GM18511 (cell line): ENCODE results near the gene CCDC61.

Source experiments
- ATAC-seq: cut with Tn5 transposase; IDR thresholded peaks from one replicate; pipeline ENCODE4 v1.9.1; 2021; ENCODE audit warnings: mild to moderate bottlenecking, moderate library complexity; ENCODE audit not compliant: unreplicated experiment

CCDC61 gene

DNA sequence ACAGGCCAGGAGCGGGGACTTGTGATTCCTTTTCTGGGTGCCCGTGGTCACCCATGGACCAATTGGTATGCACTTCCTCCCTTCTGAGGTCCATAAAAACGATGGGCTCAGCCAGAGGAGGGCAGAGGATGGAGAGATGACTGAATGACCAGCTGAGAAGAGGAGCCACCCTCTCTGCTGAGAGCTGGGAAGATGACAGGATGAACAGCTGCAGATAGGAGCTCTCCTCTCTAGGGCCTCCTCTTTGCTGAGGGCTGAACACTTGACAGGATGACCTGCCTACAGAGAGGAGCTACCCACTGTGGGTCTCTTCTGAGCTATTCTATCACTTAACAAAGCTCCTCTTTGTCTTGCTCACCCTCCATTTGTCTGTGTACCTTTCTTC, 41.5 kb downstream of the CCDC61 start:
- ATAC-seq = no peak

DNA sequence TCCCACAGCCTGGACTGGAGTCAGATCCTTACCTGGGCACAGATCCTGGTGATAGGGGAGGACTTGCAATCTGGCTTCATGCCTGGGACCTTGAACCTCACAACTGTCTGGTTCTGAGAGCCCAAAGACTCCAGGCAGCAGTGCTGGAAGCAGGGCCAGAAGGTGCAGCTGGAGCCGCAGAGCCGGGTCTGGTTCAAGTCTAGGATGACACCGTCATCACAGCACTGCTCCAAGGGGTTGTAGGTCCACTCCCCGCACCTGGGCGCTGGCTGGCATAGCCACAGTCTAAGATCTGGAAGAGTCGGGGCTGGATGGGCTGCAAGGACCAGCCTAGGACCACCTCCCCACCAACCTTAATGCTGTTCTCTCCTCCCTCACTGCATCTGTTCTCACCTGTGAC, 44.9 kb downstream of the CCDC61 start:
- no peak for ATAC-seq

DNA sequence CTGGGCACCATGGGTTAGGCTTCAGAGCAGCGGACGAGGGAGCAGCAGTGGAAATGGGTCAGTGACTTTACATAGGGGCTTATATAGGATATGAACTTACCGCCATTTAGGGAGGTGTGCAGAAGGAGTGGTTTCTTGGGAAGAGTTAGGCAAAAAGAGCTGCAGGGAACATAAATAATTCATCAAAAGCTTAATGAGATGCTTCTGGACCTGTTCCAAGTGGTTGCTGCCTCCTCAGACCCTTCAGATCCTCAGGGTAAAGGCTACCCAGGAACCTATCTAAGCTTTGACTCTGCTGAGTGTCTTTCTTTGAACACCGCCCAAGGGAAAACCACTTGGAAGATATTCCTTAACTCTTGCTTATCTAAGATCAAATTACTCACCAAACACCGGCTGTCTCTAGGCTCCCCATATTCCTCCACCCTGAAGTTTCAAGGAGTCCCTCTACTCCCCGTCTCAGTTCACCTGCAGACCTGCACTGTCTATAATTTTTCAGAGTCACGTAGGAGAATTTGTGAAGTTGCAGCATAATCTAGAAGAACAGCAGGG, 45.8 kb downstream of the CCDC61 start, which contains the start of gene IGFL4:
TSS of gene IGFL4 (minus strand) at position 51 of the 549 bp plus-strand sequence. CDS start at position 11, 40 bp downstream.
- no peak for ATAC-seq

DNA sequence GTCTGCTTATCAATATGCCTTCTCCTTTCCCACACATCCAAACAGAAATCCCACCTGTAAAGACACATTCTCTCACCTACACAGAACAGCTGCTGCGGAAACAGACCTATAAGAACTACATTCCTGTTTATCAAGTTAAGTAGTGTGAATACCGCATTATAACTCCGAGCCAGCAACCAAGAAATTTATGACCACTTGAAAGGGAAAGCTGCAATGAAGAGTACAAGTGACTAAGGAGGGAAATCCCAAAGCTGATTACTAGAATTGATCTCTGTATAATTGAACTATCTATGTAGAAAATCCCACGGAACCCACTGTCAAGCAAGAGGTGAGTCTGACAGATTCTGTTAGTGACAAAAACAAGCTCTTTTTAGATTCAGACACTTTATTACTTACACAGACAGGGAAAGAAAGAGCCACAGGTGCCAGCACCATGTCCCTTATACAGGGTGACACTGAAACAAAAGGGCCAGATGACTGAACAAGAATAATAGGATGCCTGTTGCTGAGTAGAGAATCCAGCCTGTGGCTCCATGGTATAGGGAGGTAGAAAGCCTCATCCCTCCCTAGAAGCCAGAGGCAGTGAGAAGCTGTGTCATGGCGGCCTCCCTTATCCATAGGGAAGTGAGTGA, 47.1 kb downstream of the CCDC61 start:
- no peak for ATAC-seq

DNA sequence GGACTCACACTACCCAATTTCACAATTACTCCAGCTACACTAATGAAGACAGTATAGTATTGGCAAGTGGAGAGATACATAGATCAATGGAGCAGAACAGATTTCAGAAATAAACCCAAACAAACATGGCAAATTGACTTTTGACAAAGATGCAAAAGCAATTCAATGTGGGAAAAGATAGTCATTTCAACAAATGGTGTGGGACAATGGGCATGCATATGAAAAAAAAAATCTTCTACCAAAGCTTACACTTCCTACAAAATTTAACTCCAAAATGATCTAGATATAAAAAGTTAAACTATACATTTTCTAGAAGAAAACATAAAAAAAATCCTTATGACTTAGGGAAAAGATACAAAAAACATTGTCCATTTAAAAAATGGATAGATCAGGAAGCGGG, 48.3 kb downstream of the CCDC61 start:
- ATAC-seq = no peak

DNA sequence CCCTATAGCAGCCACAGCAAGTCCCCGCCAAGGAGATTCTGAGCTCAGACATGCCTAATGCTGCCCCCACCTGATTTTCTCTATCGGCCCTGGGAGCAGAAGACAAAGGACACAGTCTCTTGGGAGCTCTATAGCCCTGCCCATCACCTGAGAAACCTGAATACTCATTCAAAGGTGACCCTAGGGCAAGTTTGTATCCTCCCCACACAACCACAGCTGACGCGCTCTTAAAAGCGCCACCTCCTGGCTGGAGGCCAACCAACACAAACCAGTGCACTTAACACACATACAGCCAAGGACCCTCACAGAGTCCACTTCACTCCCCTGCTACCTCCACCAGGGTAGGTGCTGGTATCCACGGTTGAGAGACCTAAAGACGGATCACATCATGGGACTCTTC, 54.3 kb downstream of the CCDC61 start:
- no peak for ATAC-seq

DNA sequence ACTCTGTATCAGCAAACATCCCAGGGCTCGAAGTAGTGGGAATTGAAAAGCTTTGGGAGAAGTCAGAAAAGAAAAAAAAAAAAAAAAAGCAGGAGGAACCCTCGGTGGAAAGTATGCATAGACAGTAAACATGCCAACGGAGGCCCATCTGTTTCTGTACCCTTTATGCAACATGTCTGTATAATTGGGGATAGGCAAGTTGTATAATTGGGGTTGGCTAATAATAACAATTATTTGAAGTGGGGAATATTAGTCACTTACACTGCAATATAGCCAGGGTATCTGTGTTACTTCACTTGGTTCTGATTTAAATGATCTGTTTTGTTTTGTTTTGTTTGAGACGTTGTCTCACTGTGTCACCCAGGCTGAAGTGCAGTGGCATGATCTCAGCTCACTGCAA, 57.6 kb downstream of the CCDC61 start:
- ATAC-seq = no peak

DNA sequence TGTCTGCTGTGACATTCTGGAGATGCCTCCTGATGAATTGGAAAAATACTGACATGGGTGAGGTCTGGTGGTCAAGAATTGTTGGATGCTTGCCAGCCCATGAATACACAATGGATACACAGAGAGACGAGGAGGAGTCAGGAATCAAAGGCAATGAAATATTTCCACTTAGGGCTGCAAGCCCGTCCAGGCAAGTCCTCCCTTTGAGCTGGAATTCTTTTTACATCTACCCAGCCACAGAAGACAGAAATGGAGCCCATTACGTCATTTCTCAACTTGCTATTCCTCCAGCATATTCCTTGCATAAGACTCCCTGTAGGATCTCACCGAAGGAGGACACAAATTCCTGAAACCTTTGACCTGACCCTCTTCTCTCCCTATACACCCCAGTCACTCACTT, 61.3 kb downstream of the CCDC61 start:
- ATAC-seq = no peak

DNA sequence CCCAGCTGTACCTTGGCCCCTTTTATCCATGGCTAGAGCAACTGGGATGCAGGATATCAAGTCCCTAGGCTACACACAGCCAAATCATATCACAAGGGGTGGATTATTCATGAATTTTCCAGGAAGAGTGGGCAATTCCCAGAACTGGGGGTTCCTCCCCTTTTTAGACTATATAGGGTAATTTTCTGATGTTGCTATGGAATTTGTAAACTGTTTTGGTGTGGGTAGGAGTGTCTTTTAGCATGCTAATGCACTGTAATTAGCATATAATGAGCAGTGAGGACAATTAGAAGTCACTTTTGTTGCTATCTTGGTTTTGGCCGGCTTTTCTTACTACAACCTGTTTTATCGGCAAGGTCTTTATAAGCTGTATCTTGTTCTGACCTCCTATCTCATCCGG, 63.5 kb downstream of the CCDC61 start:
- ATAC-seq = no peak

DNA sequence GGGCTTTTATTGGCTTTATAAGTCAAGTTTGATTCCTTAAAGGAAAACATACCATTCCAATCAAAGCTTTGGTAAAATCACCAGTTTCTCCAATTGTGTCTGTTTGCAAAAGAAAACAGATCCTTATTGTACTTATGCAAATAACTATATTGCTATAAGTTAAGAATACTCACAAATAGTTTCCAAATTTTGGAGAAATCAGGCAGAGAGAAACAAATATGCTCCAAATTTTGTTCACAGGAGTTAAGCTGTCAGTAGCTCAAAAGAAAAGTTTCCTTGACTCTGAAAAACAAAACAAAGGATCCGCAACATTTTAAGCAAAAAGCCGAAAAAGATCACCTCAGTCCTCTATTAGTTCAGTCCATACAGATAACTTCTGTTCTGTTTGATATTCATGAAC, 64.7 kb downstream of the CCDC61 start:
- no peak for ATAC-seq

DNA sequence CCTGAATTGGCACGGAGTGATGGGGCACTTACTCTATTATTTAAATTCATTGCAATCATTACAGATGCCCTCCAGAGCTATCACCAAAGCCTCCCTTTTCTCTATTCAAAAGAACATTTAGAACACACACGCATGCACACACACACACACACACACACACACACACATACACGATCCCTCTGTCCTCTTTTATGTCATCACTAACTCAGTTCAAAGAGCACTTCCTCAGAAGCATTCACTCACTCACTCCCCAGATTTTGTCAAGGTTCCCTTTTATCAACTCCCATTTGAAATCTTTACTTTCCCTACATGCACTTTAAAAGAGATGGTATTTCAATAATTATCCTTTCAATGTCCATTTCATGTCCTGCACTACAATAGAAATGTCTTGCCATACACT, 67.9 kb downstream of the CCDC61 start:
- no peak for ATAC-seq

DNA sequence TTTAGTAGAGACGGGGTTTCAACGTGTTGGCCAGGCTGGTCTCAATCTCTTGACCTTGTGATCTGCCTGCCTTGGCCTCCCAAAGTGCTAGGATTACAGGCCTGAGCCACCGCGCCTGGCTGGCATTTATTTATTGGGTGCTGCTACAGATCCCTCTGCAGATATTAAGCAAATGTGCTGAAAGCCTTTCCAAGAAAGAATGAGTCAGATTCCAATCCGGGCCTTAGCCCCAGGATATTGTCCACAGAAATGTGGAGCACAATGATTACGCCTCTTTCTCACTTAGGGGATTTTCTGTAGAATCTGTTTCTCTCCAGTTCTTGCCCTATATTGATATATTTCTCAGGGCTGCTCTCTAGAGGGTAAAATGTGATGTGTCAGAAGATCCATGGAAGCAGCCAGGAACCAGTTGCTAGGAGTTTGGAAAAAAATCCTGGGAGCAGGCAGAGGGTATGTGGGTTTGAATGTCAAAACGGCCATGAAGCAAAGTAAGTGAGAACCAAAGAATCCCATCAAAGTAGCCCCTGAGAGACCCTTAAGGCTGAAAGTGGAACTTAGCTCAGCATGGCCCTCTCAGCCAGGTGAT, 70.3 kb downstream of the CCDC61 start:
- no peak for ATAC-seq

DNA sequence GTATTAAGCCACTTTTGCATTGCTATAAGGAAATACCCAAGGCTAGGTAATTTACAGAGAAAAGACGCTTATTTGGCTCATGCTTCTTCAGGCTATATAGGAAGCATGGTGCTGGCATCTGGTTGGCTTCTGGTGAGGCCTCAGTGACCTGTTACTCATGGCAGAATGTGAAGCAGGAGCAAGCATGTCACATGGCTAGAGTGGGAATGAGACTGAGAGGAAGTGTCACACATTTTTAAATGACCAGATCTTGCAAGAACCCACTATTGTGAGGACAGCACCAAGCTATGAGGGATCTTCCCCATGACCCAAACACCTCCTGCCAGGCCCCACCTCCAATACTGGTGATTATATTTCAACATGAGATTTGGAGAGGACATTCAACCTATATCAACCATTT, 71.2 kb downstream of the CCDC61 start:
- ATAC-seq = no peak

DNA sequence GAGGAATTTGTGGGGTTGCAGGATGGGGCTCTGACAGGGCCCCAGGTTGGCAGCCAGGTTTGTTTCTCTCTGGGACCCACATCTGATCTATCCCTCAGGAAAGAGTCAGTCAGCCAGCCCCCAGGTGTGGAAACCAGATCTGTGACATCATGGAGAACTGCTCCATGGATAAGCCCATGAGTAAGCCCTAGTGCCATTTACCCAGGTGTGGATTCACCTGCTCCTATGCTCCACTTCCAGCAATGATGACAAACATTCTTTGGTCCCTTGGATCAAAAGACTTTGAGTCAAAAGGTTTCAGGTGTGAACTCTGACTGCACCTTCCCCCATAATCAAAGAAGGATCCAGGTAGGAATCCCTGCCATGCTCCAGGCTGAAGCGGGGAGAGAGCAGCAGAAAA, 72.4 kb downstream of the CCDC61 start:
- ATAC-seq = no peak
